GM18505 (cell line): ENCODE data around the gene SYNM.

Experiments used
- ATAC-seq: cut with Tn5 transposase; IDR thresholded peaks from one replicate; pipeline ENCODE4 v1.9.1; 2021; ENCODE audit not compliant: unreplicated experiment
- POLR2A ChIP-seq: IDR thresholded peaks from 4 replicates; pipeline ENCODE4 v1.6.1; 2011; ENCODE audit warnings: borderline replicate concordance; ENCODE audit not compliant: insufficient read depth, insufficient read length; ENCODE audit errors: extremely low read depth

Gene SYNM

GRCh38 chr15:99130314-99130713 is 25.4 kb downstream of the SYNM start:
- ATAC-seq: no peak
- no peak for TF ChIP-seq POLR2A

- no peak for TF ChIP-seq POLR2A
- no peak for ATAC-seq
Observed at GRCh38 chr15:99130765-99131440, 26.0 kb downstream of the SYNM start.

GRCh38 chr15:99131441-99132023 is 26.7 kb downstream of the SYNM start:
- TF ChIP-seq POLR2A: no peak
- ATAC-seq: no peak

GRCh38 chr15:99132122-99132521 is 27.2 kb downstream of the SYNM start:
- ATAC-seq: no peak
- no peak for TF ChIP-seq POLR2A

- TF ChIP-seq POLR2A: no peak
- ATAC-seq: no peak
Observed at GRCh38 chr15:99132634-99133287, 27.9 kb downstream of the SYNM start.

GRCh38 chr15:99134317-99134821 is 29.5 kb downstream of the SYNM start:
- ATAC-seq: no peak
- no peak for TF ChIP-seq POLR2A

- no peak for TF ChIP-seq POLR2A
- ATAC-seq: peak; percentile 86
Observed at GRCh38 chr15:99135194-99135593, 30.3 kb downstream of the SYNM start.

GRCh38 chr15:99137111-99137546 is 32.2 kb downstream of the SYNM start:
- TF ChIP-seq POLR2A: no peak
- ATAC-seq: no peak

GRCh38 chr15:99137877-99138276 is 33.0 kb downstream of the SYNM start:
- no peak for TF ChIP-seq POLR2A
- ATAC-seq: no peak

- no peak for TF ChIP-seq POLR2A
- ATAC-seq: no peak
Observed at GRCh38 chr15:99138491-99138982, 33.7 kb downstream of the SYNM start.

- ATAC-seq: no peak
- TF ChIP-seq POLR2A: no peak
Observed at GRCh38 chr15:99139276-99139675, 34.4 kb downstream of the SYNM start.

- TF ChIP-seq POLR2A: no peak
- no peak for ATAC-seq
Observed at GRCh38 chr15:99140590-99140989, 35.7 kb downstream of the SYNM start.

- TF ChIP-seq POLR2A: no peak
- ATAC-seq: no peak
Observed at GRCh38 chr15:99141943-99142342, 37.1 kb downstream of the SYNM start.

GRCh38 chr15:99142562-99142961 is 37.7 kb downstream of the SYNM start:
- no peak for TF ChIP-seq POLR2A
- ATAC-seq: no peak

- no peak for TF ChIP-seq POLR2A
- no peak for ATAC-seq
Observed at GRCh38 chr15:99143242-99143641, 38.4 kb downstream of the SYNM start.
